ENCODE measurements around the gene PRR4.

Gene PRR4, protein sequence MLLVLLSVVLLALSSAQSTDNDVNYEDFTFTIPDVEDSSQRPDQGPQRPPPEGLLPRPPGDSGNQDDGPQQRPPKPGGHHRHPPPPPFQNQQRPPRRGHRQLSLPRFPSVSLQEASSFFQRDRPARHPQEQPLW

DNA sequence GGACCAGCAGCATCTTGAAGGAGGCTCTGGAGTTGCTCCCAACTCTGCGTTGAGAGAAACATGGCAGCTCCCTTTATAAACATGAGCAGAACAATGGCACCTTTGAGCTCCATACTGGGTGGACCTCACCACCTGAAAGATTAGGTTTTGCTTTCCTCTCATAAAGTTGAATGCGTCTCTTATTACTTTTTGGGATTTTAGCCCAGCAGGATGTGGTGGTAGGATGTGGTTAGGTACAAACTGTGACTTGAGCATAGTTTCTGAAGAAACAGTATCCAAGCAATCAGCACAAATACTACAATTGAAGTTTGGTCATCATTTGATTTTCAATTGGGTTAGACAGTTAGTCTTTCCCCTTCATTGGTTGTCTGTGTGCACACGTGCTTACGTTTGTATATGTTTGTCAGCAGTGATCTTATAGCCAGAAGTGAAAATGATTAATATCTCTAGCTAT, at the start of gene PRR4:
Gene PRR4, minus strand, starts transcription at position 51 of the 454 bp plus-strand sequence. Its CDS starts 38 bp downstream, at position 13.
- no peak for DNase-seq (ENCODE audit: low read depth)

DNA sequence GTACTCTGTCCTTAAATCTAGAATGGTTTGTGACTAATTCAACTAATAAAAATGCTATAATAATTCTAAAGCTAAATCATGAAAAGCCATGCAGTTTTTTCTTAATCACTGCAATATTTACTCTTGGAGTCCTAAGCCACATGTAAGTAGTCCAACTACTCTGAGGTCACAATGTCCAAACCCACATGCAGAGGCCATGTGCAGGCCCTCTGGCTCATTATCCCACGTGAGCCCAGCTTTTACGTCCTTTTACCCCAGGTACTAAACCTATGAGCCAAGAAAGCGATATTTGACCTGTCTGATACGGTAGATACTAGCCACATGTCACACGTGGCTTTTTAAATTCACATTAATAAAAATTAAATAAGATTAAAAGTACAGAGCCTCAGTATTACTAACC, 47.6 kb upstream of the PRR4 start:
- no peak for DNase-seq (ENCODE audit: low read depth)

DNA sequence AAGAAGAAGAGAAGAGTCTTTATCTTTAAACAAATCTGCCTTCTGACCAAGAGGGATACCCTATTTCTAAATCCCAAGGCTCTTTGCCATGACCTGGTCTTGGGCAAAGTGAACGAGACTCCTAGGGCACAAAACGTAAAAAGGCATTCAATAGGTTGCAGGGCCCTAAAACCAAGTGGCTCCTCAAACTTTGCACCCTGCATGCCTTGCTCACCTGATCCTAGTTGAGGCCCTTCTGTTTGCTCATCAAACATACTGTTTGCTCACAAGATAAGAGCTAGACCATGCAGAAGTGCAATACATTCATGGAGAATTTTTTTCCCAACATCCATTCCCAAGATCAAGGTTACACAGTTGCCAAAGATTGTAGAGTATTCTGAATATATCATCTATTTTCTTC, 42.7 kb upstream of the PRR4 start:
- no peak for DNase-seq (ENCODE audit: low read depth)

DNA sequence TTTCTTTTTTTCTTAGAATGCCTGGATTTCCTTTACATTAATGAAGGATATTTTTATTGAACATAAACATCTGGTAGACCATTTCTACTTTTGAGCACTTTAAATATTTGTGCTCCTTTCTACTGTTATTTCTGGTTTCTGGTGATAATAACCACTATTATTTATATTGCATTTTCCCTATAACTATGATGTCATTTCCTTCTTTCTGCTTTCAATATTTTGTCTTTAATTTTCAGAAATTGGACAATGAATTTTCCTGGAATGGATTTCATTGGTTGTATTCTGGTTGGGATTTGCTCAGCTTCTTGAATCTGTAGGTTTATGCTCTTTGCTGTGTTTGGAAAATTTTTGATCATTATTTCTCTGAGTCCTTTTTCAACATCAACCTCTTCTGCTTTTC, 40.0 kb upstream of the PRR4 start:
- no peak for DNase-seq (ENCODE audit: low read depth)

DNA sequence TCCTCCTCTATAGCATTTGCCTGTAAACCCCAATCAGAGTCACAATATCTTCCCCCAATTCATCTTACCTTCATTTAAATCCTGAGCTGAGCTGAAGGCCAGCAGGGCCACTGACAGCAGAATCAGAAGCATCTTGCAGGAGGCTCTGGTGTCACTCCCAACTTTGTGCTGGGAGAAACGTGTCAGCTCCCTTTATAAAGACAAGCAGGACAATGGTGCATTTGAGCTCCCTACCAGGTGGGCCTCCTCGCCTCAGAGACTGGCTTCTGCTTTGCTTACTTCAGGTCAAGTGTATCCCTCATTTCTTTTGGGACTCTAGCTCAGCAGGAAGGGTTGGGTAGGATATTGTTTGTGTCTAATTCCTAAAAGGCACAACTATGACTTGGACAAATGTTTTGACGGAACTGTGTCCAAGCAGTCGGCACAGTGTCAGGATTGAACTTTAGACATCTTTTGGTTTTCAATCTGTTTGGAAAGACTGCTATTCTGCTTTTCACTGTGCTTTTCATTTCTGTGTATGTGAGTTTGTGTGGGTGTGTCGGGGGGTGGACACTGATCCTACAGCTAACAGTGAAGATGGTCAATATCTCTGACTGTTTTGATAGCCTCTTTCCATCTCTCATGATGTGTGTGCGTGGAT, 34.9 kb upstream of the PRR4 start, which contains the start of gene PRH1:
Gene PRH1, minus strand, starts transcription at position 170 of the 640 bp plus-strand sequence. Its CDS starts 38 bp downstream, at position 132.
- no peak for DNase-seq (ENCODE audit: low read depth)

DNA sequence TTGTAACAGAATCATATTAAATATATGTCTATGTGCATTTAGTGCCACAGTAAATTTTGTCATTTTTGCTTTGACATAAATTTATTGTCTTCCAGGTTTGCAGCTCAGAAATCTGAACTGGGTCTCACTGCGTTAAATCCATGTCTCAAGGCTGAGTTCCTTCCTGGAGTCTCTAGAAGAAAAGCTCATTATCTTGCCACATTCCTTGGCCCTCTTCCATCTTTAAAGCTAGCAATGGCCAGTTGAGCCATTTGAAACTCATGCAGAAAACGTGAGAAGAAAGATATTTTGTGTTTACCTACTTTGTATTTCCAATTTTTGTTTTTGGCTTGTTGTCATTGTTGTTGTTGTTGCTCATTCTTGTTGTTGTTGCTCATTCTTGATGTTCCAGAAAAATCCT, 24.1 kb upstream of the PRR4 start:
- no peak for DNase-seq (ENCODE audit: low read depth)

DNA sequence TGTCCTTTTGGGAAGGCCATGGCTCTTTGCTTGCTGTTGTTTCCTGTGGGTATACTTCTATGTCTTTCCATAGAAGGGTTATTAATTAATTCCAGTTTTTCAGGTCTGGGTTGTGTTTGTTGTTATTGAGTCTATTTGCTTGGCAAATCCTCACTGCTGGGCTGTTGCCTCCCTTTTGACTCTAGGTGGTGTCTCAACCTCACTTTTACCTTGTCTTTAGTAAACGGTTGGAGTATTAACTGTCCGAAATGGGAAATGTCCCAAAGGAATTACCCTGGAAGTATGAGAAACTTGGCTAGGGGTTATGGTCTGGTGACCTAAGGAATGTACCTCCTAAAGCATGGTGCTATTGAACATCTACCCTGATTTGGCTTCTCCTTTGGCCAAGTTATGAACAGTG, 18.1 kb upstream of the PRR4 start:
- no peak for DNase-seq (ENCODE audit: low read depth)

DNA sequence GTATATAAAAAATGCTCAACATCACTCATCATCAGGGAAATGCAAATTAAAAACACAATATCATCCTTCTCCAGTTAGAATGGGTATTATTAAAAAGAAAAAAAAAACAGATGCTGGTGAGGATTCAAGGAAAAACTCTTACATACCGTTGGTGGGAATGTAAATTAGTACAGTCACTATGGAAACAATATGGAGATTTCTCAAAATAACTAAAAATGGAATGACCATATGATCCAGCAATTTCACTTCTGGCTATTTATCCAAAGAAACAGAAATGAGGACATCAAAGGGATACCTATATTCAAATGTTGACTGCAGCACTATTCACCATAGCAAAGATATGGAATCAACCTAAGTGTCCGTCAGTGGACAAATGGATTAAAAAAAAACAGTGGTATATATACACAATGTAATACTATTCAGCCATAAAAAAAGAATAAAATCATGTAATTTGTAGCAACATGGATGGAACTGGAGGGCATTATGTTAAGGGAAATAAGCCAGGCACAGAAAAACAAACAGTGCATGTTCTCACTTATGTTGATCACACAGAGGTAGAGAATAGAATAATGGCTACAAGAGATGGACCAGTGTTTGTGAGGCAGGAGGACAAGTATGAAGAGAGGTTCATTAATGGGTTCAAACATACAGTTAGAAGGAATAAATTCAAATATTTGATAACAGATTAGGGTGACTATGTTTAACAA, 14.4 kb upstream of the PRR4 start:
- no peak for DNase-seq (ENCODE audit: low read depth)

DNA sequence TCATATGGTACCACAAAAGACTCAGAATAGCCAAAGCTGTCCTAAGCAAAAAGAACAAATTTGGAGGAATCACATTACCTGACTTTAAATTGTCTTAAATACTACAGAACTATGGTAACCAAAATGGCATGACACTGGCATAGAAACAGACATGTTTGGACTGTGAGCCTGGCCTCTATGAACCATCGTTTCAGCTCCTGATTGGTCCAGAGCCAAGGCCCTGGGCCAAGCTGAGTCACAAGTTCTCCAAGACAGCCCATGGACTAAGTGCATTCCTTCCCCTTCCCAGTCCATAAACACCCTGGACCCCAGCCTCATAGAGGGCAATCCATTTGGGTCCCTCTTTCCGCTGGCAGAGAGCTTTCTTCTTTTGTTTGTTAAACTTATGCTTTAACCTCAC, 12.1 kb upstream of the PRR4 start:
- no peak for DNase-seq (ENCODE audit: low read depth)

DNA sequence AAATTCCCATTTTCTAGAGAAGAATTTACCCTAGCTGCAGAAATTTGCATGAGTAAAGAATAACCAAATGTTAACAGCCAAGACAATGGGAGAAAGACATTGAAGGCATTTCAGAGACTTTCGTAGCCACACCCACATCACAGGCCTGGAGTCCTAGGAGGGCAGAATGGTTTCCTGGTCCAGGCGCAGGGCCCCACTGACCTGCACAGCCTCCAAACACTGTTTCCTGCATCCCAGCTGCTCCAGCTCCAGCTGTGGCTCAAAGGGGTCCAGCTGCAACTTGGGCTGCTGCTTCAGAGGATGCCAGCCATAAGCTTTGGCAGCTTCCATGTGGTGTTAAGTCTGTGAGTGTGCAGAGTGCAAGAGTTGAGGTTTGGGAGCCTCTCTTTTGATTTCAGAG, 6.5 kb upstream of the PRR4 start:
- no peak for DNase-seq (ENCODE audit: low read depth)

DNA sequence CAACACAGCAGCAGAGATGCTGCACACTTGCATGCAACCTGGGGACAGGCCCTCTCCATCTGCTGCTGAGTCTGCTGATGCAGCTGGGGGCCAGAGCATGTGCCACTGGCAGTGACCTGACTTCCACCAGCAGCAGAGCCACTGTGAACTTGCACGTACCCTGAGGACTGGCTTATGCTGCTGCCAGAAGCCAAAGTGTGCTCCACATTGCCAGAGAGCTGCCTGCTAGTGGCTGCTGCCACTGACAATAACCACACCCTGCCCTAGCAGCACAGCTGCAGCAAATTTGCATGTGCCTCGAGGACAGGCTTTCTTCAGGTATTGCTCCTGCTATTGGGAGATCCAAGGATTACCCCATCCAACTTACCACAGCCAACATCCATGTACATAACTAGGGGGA, 4.5 kb upstream of the PRR4 start:
- DNase-seq (ENCODE audit: low read depth), result no peak

DNA sequence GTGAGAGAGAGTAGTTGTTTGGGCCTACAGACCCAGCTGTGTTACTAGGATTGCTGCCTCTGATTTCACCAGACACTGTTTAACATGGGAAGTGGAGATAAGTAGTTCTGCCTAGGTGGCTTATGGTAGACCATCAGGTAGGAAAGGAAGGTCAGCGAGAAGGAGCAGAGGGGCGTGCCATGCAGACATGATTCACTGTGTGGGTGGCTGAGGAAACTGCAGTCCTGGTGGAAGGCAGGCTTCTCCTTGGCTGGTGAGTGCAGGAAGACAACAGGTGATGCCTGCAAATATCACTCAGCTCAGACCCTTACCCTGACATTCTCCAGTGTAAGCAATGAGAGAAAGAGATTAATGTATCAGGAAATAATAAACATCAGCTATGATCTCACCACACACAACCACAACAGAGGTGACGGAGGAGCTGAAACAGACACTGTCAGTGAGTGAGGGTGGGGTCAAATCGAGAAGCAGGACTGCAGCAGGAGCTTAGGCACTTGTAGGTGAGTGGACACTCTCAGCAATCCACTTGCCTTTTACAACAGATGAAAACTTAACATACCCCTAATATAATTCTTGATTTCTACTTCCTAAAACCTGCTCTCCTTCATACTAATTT, 2.1 kb upstream of the PRR4 start:
- DNase-seq (ENCODE audit: low read depth), result no peak

DNA sequence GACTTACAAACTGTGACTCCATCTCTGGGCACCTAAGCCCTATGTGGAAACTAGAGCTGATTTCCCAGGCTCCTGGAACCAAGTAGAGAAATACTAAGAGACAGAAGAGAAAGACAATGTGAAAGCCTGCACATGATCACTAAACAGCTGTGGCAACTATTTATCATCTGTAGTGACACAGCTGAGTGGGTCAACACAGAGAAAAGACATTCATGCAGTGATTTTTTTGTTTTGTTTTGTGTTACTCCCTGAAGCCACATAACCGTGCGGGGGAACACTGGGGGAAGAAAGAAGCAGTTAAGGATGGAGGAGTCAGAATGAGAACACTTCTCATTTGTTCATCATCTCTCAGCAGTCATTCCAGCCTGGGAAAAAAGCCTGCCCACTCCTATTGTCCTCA, 1.5 kb downstream of the PRR4 start:
- no peak for DNase-seq (ENCODE audit: low read depth)

DNA sequence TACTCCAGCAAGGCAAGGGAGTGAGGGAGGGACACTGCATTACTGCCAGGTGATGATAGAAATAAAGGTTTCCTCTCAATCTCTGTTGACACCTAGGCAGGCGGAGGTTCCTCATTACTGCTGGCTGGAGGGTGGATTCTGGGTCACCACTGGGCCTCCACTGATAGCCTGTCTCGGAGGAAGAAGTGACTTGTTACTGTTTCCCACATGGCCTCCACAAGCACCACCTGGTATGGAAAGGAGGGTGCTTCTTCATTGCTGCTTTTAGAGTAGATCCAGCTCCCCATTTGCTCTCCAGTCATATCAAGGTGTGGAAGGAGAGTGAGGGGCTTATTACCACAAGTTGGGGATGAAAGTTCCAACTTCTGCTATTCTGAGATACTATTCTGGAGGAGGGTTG, 6.4 kb downstream of the PRR4 start:
- no peak for DNase-seq (ENCODE audit: low read depth)

DNA sequence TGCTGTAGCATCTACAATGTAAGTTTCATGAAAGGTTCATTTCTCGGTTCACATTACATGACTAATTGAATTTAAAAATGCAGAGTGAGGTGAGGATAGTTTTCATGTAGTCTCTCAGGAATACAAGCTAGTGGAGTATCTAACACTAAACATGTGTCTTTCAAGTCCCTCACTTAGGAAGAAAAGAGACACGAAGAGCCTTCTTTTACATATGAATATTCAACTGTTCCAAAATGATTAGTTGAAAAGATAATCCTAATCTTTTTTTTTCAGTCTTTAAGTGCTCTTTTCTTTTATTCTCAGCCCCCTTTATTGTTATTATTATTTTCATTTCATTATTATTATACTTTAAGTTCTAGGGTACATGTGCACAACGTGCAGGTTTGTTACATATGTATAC, 10.8 kb downstream of the PRR4 start:
- no peak for DNase-seq (ENCODE audit: low read depth)

DNA sequence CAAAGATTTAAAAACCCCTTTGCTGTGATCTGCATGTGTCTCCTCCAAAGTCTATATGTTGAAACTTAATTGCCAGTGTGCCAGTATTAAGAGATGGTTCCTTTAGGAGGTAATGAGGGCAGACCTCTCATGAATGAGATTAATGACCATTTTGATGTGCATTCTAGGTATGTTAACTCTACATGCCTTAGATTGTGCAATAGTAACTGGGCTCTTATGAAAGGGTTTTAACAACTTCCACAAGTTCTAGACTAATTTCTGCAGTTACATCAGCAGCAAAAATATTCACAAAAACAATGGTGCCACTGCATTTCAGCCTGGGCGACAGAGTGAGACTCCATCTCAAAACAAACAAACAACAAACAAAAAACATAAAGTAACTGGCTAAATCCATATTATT, 19.3 kb downstream of the PRR4 start:
- DNase-seq (ENCODE audit: low read depth), result no peak

DNA sequence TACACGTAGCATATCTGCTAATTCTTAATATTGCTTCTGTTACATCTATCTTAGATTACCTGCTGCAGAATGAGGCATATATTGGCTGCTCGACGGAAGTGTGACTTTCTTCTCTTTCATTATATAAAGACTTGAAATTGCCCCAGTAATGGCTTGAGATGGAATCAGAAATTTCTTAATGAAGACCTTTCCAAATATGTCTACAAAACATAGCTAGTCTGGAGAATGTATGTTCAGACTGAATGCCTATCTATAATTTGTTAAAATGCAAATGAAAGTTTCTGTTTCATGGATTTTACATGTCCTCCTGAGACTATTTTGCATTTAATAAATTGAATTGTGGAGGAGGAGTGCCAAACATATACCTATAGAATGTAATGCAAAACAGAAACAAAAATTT, 23.0 kb downstream of the PRR4 start, which contains the start of gene TAS2R10:
Gene TAS2R10, minus strand, starts transcription at position 101 of the 400 bp plus-strand sequence. Its CDS starts 89 bp downstream, at position 12.
- no peak for DNase-seq (ENCODE audit: low read depth)

DNA sequence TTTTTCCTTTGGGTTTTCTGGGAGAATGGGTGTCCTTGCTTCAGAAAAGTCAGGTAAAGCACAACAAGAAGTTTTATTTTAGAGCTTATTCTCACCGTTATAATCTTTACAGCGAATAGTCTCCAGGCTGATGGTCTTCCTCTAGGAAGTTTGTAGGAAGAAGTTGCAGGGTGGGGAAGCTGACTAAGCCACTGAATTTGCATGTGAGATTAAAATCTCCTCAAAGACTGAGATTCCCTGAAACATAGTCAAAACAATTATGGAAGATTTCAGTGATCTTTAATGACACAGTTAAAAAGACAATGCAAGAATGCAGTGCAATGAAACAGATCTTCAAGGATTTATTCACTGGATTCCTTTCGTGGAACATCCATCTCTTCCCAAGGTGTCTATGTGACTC, 24.3 kb downstream of the PRR4 start:
- no peak for DNase-seq (ENCODE audit: low read depth)

DNA sequence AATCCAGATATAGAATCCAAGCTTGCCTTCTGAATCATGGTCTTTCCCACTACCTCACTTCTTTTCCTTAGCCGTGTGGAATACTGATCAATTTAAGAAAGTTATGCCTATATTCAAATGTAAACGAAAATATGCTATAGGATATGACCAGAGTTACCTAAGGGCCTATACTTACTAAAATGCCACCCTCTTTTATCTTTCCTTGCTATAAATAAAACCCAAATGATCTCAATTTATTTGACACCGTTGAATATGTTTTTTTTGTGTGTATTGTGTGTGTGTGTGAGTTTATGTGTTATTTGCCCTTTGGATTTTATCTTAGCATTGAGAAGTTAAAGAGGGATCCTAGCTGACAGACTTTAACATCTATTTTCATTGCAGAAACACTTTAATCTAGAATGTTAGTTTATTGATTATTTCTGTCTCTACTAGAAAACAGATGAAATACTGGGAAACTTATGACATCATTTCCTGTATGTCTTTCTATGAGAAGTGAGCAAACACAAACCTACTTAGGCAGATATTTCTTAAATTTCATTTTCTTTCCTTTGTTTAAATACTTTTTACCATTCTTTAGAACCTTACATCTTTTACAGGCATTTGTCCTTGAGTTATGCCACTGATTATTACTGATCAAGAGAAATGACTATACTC, 37.3 kb downstream of the PRR4 start:
- no peak for DNase-seq (ENCODE audit: low read depth)

DNA sequence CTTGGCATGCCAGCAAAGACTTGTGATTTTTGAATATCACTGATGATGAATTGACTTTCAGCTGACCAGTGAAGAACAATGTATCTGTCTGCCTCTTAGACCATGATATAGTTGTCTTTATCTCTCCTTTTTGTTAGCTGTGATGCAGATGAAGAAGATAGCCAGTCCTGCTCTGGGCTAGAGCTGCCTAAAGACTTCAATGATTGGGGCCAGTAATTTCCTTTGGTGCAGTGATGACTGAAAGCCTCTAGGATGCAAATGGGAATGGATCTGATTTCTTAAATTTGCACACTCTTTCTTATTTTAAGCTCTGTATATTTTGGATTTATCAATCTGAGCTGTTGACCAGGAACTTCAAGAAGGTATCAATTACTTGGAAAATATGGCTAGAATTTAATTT, 39.2 kb downstream of the PRR4 start, which contains the start of gene TAS2R9:
Gene TAS2R9, minus strand, starts transcription at position 101 of the 400 bp plus-strand sequence. Its CDS starts 93 bp downstream, at position 8.
- DNase-seq (ENCODE audit: low read depth), result no peak

DNA sequence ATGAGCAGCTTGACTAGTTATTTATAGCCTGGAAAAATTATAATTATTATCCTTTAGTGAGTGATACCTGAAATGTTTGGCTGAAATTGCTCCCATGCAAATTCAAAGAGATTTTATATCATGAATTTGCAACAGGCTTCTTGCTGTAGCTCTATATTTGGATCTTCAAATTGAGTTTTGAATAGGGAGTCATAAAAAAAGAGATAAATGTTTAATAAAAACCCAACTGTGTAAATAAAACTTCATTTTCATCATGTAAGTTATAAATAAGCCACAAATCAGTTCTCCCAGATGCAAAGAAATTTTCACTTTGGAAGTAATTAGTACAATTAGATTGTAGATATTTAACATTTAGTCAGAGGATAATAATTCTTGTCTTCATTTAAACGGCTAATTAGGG, 42.1 kb downstream of the PRR4 start, which contains the start of gene TAS2R8:
Gene TAS2R8, minus strand, starts transcription at position 101 of the 400 bp plus-strand sequence. CDS start 306 bp downstream, outside the sequence.
- no peak for DNase-seq (ENCODE audit: low read depth)

DNA sequence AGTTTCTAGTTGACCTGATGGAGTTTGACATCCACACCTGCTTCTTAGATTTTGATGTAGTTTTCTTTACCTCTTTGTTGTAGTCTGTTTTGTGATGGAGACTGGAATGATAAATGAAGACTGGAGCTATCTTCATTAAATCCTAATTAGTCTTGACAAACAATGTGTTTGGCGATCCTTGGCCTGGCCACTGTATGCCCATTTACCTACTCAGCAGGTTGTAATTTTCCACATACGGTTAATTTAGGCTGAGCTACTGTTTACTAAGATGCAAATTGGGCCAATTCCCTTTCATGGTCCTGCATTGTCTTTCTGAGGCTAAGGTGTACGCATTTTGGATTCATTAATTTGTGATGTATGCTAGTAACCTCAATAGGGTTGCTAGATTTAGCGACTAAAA, 46.7 kb downstream of the PRR4 start, which contains the start of gene TAS2R7:
Gene TAS2R7, minus strand, starts transcription at position 41 of the 400 bp plus-strand sequence. CDS start 57 bp downstream, outside the sequence.
- DNase-seq (ENCODE audit: low read depth), result no peak

Data from stimulated activated CD8-positive, alpha-beta memory T cell treated with anti-CD3 and anti-CD28 coated beads, Interleukin-15, amount 100 ng/mL, for 24 hours (primary cell).